Endothelial cell of umbilical vein (primary cell): ENCODE data around the gene WDR43. TPM values are rescaled to one million over a fixed set of nuclear protein-coding genes. Genes with fewer than 3 reads are reported as not detected.

Experiments used
- BruUV-seq: library from RNA; stranded (reverse); fragments of 400-500 nt; replicated peaks from 2 replicates; lab custom pipeline; 2021; lab: Mats Ljungman, UMichigan
- CTCF ChIA-PET: fragments of 300-600, 350-600 bp; sonication (Branson Sonifier 250); formaldehyde crosslinking; loops from one replicate; lab custom pipeline; 2021; ENCODE audit warnings: antibody characterized with exemption, inconsistent platforms; lab: Charles Lee
- POLR2A ChIA-PET: fragments of 300-600, 350-600 bp; sonication (Branson Sonifier 250); formaldehyde crosslinking; loops from one replicate; lab custom pipeline; 2021; ENCODE audit warnings: antibody characterized with exemption, inconsistent platforms; lab: Charles Lee
- DNase-seq: peaks from one replicate; pipeline ENCODE4 v3.0.0-alpha.2; 2011; ENCODE audit warnings: low read depth, low spot score
- FAIRE-seq: peaks from 2 replicates; lab custom pipeline; 2011; peaks lifted over from hg19 to GRCh38; lab: Jason Lieb, UNC
- H2AFZ ChIP-seq: 2 replicates; pipeline ENCODE4 v1.6.0; 2012; ENCODE audit warnings: low read depth, low read length, control low read depth, inconsistent platforms
- H3K27ac ChIP-seq: 2 replicates; pipeline ENCODE4 v1.5.1; 2011; ENCODE audit warnings: low read depth, mild to moderate bottlenecking, control low read depth, low read length, moderate library complexity; ENCODE audit not compliant: insufficient read depth
- H3K27me3 ChIP-seq, 2 experiments: 2 replicates each; pipeline versions ENCODE4 v1.6.0 to v1.6.1; 2011; ENCODE audit warnings: low read length in 2 of 2, mixed read lengths in 1 of 2; ENCODE audit not compliant: control insufficient read depth in 2 of 2, insufficient read depth in 2 of 2
- H3K36me3 ChIP-seq, 2 experiments: 2 replicates in 1 of 2; 3 replicates in 1 of 2; pipeline ENCODE4 v1.5.1; 2011; ENCODE audit warnings: low read length in 2 of 2, mild to moderate bottlenecking in 1 of 2, moderate library complexity in 1 of 2; ENCODE audit not compliant: control insufficient read depth in 2 of 2, insufficient read depth in 2 of 2; ENCODE audit errors: extremely low read depth in 1 of 2
- H3K4me1 ChIP-seq: 3 replicates; pipeline ENCODE4 v1.5.1; 2011; ENCODE audit warnings: mild to moderate bottlenecking, low read length; ENCODE audit not compliant: control insufficient read depth, insufficient read depth; ENCODE audit errors: extremely low read depth
- H3K4me2 ChIP-seq: 2 replicates; pipeline ENCODE4 v1.6.1; 2011; ENCODE audit warnings: low read length, control low read depth, mixed read lengths; ENCODE audit not compliant: insufficient read depth
- H3K4me3 ChIP-seq, 3 experiments: fragments of 200-600 bp in 1 of 3; sonication (generic), shearing (Covaris generic) in 1 of 3; replicated peaks in 1 of 3; 2 replicates each; pipeline ENCODE4 v1.5.1; 2011 to 2016; ENCODE audit warnings: control low read depth in 3 of 3, low read length in 3 of 3, mild to moderate bottlenecking in 2 of 3, inconsistent platforms in 1 of 3, low read depth in 1 of 3, moderate library complexity in 1 of 3; ENCODE audit not compliant: insufficient read depth in 1 of 3
- H3K79me2 ChIP-seq: 2 replicates; pipeline ENCODE4 v1.6.0; 2012; ENCODE audit warnings: low read length, inconsistent platforms; ENCODE audit not compliant: control insufficient read depth, insufficient read depth
- H3K9ac ChIP-seq: replicated peaks from 2 replicates; pipeline ENCODE3; 2011; ENCODE audit warnings: low read length, control low read depth; ENCODE audit not compliant: insufficient read depth; ENCODE audit errors: extremely low read depth
- H3K9me1 ChIP-seq: replicated peaks from 3 replicates; pipeline ENCODE4 v1.6.0; 2011; ENCODE audit warnings: mild to moderate bottlenecking, low read length; ENCODE audit not compliant: control insufficient read depth, insufficient read depth; ENCODE audit errors: extremely low read depth
- H3K9me3 ChIP-seq: replicated peaks from 2 replicates; pipeline ENCODE4 v1.5.1; 2012; ENCODE audit warnings: low read length, inconsistent platforms; ENCODE audit not compliant: control insufficient read depth, insufficient read depth
- H4K20me1 ChIP-seq: replicated peaks from 2 replicates; pipeline ENCODE3; 2011; ENCODE audit warnings: mild to moderate bottlenecking, low read length; ENCODE audit not compliant: control insufficient read depth, insufficient read depth; ENCODE audit errors: extremely low read depth
- CTCF ChIP-seq, 2 donors: IDR thresholded peaks; 1 replicate in 1 of 2; 2 replicates in 1 of 2; pipeline ENCODE4 v1.5.1; 2011; ENCODE audit warnings: low read length in 2 of 2, mild to moderate bottlenecking in 2 of 2, moderate library complexity in 2 of 2, control low read depth in 1 of 2, inconsistent platforms in 1 of 2, low read depth in 1 of 2; ENCODE audit not compliant: insufficient read depth in 1 of 2; ENCODE audit errors: extremely low read depth in 1 of 2
- EZH2 ChIP-seq: IDR thresholded peaks from 2 replicates; pipeline ENCODE4 v1.6.1; 2012; ENCODE audit warnings: borderline replicate concordance, low read depth, mild to moderate bottlenecking, moderate library complexity, low read length, inconsistent platforms; ENCODE audit not compliant: severe bottlenecking
- FOS ChIP-seq: IDR thresholded peaks from 2 replicates; pipeline ENCODE4 v1.6.1; 2011; ENCODE audit warnings: mild to moderate bottlenecking, low read length, moderate library complexity, borderline replicate concordance; ENCODE audit not compliant: insufficient read depth
- GATA2 ChIP-seq: IDR thresholded peaks from 2 replicates; pipeline ENCODE4 v1.7.0; 2011; ENCODE audit warnings: low read depth, mild to moderate bottlenecking, moderate library complexity, mixed read lengths, low read length; ENCODE audit not compliant: insufficient read length, insufficient read depth
- JUN ChIP-seq: IDR thresholded peaks from 2 replicates; pipeline ENCODE4 v1.6.1; 2011; ENCODE audit warnings: borderline replicate concordance, low read depth; ENCODE audit not compliant: insufficient read length, insufficient read depth
- MAX ChIP-seq: IDR thresholded peaks from 2 replicates; pipeline ENCODE4 v1.6.1; 2011; ENCODE audit not compliant: insufficient read depth, insufficient read length
- MYC ChIP-seq: IDR thresholded peaks from one replicate; pipeline ENCODE4 v1.6.1; 2011; ENCODE audit warnings: mild to moderate bottlenecking, low read depth, low read length
- POLR2A ChIP-seq: IDR thresholded peaks from 2 replicates; pipeline ENCODE4 v1.6.1; 2012; ENCODE audit warnings: low read depth, mild to moderate bottlenecking, control low read depth, low read length
- POLR2AphosphoS5 ChIP-seq: IDR thresholded peaks from 2 replicates; pipeline ENCODE4 v1.6.1; 2012; ENCODE audit warnings: low read depth, mild to moderate bottlenecking, control low read depth, low read length, moderate library complexity; ENCODE audit not compliant: insufficient read depth
- dilution Hi-C: fragments of 300-500 bp; cut with MboI; formaldehyde crosslinking; loops from one replicate; pipeline ENCODE4 v1.15.0; 2019; ENCODE audit warnings: low sequenced_read_pairs; ENCODE audit not compliant: extremely low pct_ligation_motif_present
- intact Hi-C: fragments of 100-400 bp; cut with micrococcal nuclease; formaldehyde crosslinking; loops from one replicate; pipeline ENCODE4 v1.10.0; 2022
- polyA plus RNA-seq, 4 experiments: library from polyadenylated mRNA; depleted of rRNA in 3 of 4; stranded (reverse) in 3 of 4; unstranded in 1 of 4; fragments of >200 nt; gene quantifications; 2 replicates each; pipeline versions ENCODE4 v1.2.1 to v1.2.3, GENCODE V29; 2011 to 2012; ENCODE audit warnings: missing spikeins in 1 of 4
- total RNA-seq: library from RNA; stranded (reverse); gene quantifications from 2 replicates; pipeline ENCODE4 v1.2.3, GENCODE V29; 2021

The WDR43 gene
- total and polyA plus RNA-seq, 2 donors (not counting 3 experiments of a cell fraction or from before 2014, with no cell fraction given), result 23.7 to 60.6 TPM

GRCh38 chr2:28991460-28991859 lies 97.0 kb downstream of the WDR43 start:
- Histone ChIP-seq H3K9ac (no peak overlapping the region), H3K27ac (no peak overlapping the region), H3K79me2 (no peaks in the 10 kb centered on the region), H3K9me3 (no peaks in the 10 kb centered on the region), H3K4me3 (no peak overlapping the region), H4K20me1 (no peaks in the 10 kb centered on the region), H3K27me3 (no peaks in the 10 kb centered on the region), H3K4me1 (no peaks in the 10 kb centered on the region), H3K4me2 (no peak overlapping the region), H3K36me3 (no peaks in the 10 kb centered on the region), H3K9me1 (no peaks in the 10 kb centered on the region), H2AFZ (no peak overlapping the region)
- FAIRE-seq (no peak), DNase-seq (no peak)
- intact Hi-C loops, result no loop called here
- dilution Hi-C loops, result no loop called here
- POLR2A ChIA-PET, result no interaction called here
- TF ChIP-seq POLR2A, result no peak
- no peak for TF ChIP-seq JUN
- TF ChIP-seq FOS, result no peak
- no peak for TF ChIP-seq GATA2
- no peak for TF ChIP-seq MAX
- no peak for TF ChIP-seq MYC
- TF ChIP-seq POLR2AphosphoS5, result no peak
- TF ChIP-seq EZH2, result no peak
- no peak for TF ChIP-seq CTCF (IDR thresholded peaks at IDR 0.05; ENCODE audit: extremely low read depth in 1 of 2, insufficient read depth in 1 of 2, low read depth in 1 of 2, low read length in 2 of 2)
- CTCF ChIA-PET, result no interaction called here
- no TSS peak for BruUV-seq
